ENCODE measurements around the gene TOP2A. TPM values are rescaled to one million over a fixed set of nuclear protein-coding genes. Genes with fewer than 3 reads are reported as not detected.

TOP2A gene
- total and polyA plus RNA-seq, 9 of the 15 experiments (the other 6 are each of a cell fraction or from before 2014, with no cell fraction given): 133 to 347 (median 259) TPM

DNA sequence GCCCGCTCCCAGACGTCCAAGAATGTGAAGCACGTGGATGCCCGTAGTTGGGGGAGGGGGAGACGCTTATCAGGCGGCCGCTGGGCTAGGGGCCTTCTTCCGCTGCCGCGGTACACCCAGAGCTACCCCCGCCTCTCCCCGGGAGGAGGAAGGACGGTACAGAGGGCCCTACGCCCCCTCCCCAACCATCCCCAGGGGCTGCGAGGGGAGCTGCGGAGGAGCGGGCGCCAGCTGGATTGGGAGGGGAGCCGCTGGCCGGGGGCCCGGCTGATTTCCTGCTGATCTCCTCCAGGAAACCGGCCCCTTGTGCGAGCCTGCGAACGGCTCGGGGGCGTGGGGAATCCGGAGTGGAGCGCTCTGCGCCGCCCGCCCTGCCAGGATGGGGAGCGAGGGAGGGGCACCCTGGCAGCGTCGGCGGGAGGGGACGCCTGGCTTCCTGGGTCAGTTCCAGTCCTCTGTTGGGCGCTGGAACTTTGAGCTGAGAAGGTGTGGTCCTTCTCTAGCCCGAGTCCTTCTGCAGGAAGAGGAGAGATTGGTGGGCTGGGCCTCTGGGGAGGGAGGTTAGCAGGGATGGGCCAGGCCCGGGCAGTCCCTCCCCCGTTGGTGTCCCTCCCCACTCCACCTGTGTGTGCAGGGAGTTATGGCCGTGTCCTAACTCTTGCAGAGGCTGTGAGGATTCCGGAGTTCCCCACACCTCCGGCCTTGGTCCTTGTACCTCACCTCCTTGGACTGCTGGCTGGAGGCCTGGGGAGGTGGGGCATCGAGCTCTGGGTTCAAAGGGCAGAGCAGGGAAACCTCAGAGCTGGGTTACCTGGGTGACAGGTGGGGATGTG, 72.3 kb downstream of the TOP2A start (continued):
- TF ChIP-seq, protein P1, sequence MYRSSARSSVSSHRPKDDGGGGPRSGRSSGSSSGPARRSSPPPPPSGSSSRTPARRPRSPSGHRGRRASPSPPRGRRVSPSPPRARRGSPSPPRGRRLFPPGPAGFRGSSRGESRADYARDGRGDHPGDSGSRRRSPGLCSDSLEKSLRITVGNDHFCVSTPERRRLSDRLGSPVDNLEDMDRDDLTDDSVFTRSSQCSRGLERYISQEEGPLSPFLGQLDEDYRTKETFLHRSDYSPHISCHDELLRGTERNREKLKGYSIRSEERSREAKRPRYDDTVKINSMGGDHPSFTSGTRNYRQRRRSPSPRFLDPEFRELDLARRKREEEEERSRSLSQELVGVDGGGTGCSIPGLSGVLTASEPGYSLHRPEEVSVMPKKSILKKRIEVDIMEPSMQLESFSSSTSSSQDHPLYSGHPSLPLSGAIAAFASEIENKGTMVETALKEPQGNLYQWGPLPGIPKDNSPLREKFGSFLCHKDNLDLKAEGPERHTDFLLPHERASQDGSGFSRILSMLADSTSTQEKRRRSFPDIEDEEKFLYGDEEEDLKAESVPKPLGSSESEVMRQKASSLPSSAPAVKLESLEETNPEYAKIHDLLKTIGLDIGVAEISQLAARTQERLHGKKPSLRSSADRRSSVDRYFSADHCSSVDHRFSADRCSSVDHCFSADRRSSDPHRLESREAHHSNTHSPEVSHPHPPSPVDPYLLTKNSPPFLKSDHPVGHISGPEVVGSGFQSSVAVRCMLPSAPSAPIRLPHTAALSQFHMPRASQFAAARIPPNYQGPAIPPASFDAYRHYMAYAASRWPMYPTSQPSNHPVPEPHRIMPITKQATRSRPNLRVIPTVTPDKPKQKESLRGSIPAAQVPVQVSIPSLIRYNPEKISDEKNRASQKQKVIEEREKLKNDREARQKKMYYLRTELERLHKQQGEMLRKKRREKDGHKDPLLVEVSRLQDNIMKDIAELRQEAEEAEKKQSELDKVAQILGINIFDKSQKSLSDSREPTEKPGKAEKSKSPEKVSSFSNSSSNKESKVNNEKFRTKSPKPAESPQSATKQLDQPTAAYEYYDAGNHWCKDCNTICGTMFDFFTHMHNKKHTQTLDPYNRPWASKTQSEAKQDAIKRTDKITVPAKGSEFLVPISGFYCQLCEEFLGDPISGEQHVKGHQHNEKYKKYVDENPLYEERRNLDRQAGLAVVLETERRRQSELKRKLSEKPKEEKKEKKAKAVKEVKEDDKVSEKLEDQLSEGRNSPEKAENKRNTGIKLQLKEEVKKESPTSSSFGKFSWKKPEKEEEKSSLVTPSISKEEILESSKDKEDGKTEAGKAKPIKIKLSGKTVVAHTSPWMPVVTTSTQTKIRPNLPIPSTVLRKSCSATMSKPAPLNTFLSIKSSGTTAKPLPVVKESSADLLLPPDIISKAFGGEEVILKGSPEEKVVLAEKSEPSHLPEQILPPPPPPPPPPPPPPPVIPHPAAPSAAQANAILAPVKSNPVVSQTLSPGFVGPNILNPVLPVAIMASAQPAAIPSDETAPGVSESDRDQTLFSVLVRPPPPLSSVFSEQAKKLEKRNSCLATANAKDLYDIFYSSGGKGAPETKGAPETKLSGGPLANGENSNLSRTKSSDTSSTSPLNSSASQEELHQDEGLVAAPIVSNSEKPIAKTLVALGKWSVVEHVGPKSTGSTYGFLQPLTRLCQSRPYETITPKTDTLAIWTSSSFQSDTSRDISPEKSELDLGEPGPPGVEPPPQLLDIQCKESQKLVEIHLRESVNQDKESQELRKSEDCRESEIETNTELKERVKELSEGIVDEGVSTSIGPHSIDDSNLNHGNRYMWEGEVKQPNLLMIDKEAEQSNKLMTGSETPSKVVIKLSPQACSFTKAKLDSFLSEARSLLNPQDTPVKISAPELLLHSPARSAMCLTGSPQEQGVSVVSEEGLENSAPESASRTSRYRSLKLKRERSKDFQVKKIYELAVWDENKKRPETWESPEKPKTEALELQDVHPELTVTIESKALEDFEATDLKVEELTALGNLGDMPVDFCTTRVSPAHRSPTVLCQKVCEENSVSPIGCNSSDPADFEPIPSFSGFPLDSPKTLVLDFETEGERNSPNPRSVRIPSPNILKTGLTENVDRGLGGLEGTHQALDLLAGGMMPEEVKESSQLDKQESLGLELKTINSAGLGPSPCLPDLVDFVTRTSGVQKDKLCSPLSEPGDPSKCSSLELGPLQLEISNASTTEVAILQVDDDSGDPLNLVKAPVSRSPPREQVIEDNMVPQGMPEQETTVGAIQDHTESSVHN (IDR thresholded peaks at IDR 0.05; ENCODE audit: borderline replicate concordance in 1 of 2, low read depth in 1 of 2): no peak
- TF ChIP-seq PCBP1 (IDR thresholded peaks at IDR 0.05; ENCODE audit: low read depth, low read length, poor library complexity, severe bottlenecking) (peak; percentile 78), EHMT2 (IDR thresholded peaks at IDR 0.05) (no peak), ZNF589 (CRISPR knock-in tag; IDR thresholded peaks at IDR 0.05; ENCODE audit: low read depth) (no peak), TFAM (CRISPR knock-in tag; conservative IDR thresholded peaks at IDR 0.05) (no peak), MTA2 (IDR thresholded peaks at IDR 0.05; ENCODE audit: low read depth) (no peak)
- TF ChIP-seq, protein P2, sequence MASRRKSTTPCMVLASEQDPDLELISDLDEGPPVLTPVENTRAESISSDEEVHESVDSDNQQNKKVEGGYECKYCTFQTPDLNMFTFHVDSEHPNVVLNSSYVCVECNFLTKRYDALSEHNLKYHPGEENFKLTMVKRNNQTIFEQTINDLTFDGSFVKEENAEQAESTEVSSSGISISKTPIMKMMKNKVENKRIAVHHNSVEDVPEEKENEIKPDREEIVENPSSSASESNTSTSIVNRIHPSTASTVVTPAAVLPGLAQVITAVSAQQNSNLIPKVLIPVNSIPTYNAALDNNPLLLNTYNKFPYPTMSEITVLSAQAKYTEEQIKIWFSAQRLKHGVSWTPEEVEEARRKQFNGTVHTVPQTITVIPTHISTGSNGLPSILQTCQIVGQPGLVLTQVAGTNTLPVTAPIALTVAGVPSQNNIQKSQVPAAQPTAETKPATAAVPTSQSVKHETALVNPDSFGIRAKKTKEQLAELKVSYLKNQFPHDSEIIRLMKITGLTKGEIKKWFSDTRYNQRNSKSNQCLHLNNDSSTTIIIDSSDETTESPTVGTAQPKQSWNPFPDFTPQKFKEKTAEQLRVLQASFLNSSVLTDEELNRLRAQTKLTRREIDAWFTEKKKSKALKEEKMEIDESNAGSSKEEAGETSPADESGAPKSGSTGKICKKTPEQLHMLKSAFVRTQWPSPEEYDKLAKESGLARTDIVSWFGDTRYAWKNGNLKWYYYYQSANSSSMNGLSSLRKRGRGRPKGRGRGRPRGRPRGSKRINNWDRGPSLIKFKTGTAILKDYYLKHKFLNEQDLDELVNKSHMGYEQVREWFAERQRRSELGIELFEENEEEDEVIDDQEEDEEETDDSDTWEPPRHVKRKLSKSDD (conservative IDR thresholded peaks at IDR 0.05; ENCODE audit: low read length): no peak
- TF ChIP-seq, protein P3, sequence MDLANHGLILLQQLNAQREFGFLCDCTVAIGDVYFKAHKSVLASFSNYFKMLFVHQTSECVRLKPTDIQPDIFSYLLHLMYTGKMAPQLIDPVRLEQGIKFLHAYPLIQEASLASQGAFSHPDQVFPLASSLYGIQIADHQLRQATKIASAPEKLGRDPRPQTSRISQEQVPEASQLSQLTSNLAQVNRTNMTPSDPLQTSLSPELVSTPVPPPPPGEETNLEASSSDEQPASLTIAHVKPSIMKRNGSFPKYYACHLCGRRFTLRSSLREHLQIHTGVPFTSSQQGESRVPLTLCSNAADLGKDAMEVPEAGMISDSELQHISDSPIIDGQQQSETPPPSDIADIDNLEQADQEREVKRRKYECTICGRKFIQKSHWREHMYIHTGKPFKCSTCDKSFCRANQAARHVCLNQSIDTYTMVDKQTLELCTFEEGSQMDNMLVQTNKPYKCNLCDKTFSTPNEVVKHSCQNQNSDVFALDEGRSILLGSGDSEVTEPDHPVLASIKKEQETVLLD (IDR thresholded peaks at IDR 0.05): peak; percentile 62; the same call in 1 of the 2 replicates
- TF ChIP-seq, protein P4, sequence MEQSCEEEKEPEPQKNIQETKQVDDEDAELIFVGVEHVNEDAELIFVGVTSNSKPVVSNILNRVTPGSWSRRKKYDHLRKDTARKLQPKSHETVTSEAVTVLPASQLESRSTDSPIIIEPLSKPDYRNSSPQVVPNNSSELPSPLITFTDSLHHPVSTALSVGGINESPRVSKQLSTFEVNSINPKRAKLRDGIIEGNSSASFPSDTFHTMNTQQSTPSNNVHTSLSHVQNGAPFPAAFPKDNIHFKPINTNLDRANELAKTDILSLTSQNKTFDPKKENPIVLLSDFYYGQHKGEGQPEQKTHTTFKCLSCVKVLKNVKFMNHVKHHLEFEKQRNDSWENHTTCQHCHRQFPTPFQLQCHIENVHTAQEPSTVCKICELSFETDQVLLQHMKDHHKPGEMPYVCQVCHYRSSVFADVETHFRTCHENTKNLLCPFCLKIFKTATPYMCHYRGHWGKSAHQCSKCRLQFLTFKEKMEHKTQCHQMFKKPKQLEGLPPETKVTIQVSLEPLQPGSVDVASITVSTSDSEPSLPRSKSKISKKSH (CRISPR knock-in tag; IDR thresholded peaks at IDR 0.05): no peak
- TF ChIP-seq, protein P5, sequence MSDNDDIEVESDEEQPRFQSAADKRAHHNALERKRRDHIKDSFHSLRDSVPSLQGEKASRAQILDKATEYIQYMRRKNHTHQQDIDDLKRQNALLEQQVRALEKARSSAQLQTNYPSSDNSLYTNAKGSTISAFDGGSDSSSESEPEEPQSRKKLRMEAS (CRISPR knock-in tag; IDR thresholded peaks at IDR 0.05): peak; percentile 81
- TF ChIP-seq, protein P6, sequence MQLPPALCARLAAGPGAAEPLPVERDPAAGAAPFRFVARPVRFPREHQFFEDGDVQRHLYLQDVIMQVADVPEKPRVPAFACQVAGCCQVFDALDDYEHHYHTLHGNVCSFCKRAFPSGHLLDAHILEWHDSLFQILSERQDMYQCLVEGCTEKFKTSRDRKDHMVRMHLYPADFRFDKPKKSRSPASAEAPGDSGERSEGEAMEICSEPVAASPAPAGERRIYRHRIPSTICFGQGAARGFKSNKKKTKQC (CRISPR knock-in tag; IDR thresholded peaks at IDR 0.05): no peak
